GM10248 (cell line): Measurements from ENCODE around the gene GPC6.

ENCODE experiments used
- CTCF ChIA-PET: fragments of 300-600 bp; sonication (Branson Sonifier 250); formaldehyde crosslinking; extraction: SDS; loops from one replicate; lab custom pipeline; 2021; ENCODE audit warnings: antibody characterized with exemption; lab: Yijun Ruan, JAX
- POLR2A ChIA-PET: fragments of 350-650 bp; sonication (Branson Sonifier 250); formaldehyde crosslinking; extraction: SDS; loops from one replicate; lab custom pipeline; 2020; ENCODE audit warnings: antibody characterized with exemption; lab: Yijun Ruan, JAX
- DNase-seq: peaks from one replicate; pipeline ENCODE4 v3.0.0; 2012; ENCODE audit errors: extremely low spot score
- CTCF ChIP-seq: IDR thresholded peaks from 2 replicates; pipeline ENCODE4 v1.5.1; 2012; ENCODE audit warnings: mild to moderate bottlenecking, low read depth; ENCODE audit errors: extremely low read depth, missing control alignments, control extremely low read depth

GPC6 gene

GRCh38 chr13:94427313-94427953, 1200.8 kb downstream of the GPC6 start:
- TF ChIP-seq CTCF = no peak
- no peak for DNase-seq
- CTCF ChIA-PET = interaction anchor here (2.2 kb wide), 1 partner anchor 16 kb away, joined by 5 read pairs; no protein-coding TSS in a partner anchor
- POLR2A ChIA-PET = no interaction called here

GRCh38 chr13:94431574-94431973, 1205.0 kb downstream of the GPC6 start:
- ChIA-PET CTCF (interaction anchor here (8.3 kb wide), 1 partner anchor 187 kb away, joined by 137 read pairs; no protein-coding TSS in a partner anchor), POLR2A (no interaction called here)
- no peak for DNase-seq
- no peak for TF ChIP-seq CTCF

GRCh38 chr13:94431987-94432386, 1205.4 kb downstream of the GPC6 start:
- ChIA-PET POLR2A (no interaction called here), CTCF (interaction anchor here (8.3 kb wide), 1 partner anchor 187 kb away, joined by 137 read pairs; no protein-coding TSS in a partner anchor)
- DNase-seq = no peak
- TF ChIP-seq CTCF = no peak

- ChIA-PET CTCF (interaction anchor here (0.9 to 8.3 kb wide), 5 partner anchors 10 to 186 kb away, joined by 3 to 137 read pairs (median 4); no protein-coding TSS in a partner anchor), POLR2A (no interaction called here)
- TF ChIP-seq CTCF = no peak
- DNase-seq = peak; percentile 14
Observed at GRCh38 chr13:94433055-94433961, 1206.7 kb downstream of the GPC6 start.

GRCh38 chr13:94435604-94436226, 1209.1 kb downstream of the GPC6 start:
- ChIA-PET POLR2A (no interaction called here), CTCF (interaction anchor here (0.7 to 8.3 kb wide), 19 partner anchors 11 to 969 kb away, joined by 3 to 137 read pairs (median 4); no protein-coding TSS in a partner anchor)
- TF ChIP-seq CTCF = peak; percentile 57
- DNase-seq = peak; percentile 32

- TF ChIP-seq CTCF = no peak
- no peak for DNase-seq
- POLR2A ChIA-PET = no interaction called here
- CTCF ChIA-PET = no interaction called here
Observed at GRCh38 chr13:94444826-94445225, 1218.2 kb downstream of the GPC6 start.
